IMR-90 (cell line): ENCODE results near the gene PYCR2.

ENCODE experiments used
- SMC3 ChIP-seq: fragments of 150-350 bp; IDR thresholded peaks from 2 replicates; pipeline ENCODE4 v1.6.1; 2016; ENCODE audit warnings: low read depth, mild to moderate bottlenecking, antibody characterized with exemption, low read length, moderate library complexity
- TF ChIP-seq, protein P1 (sequence below): conservative IDR thresholded peaks from 2 replicates; pipeline ENCODE4 v1.5.1; 2012; ENCODE audit warnings: mild to moderate bottlenecking, low read depth, low read length, improper control_type of control experiment

DNA sequence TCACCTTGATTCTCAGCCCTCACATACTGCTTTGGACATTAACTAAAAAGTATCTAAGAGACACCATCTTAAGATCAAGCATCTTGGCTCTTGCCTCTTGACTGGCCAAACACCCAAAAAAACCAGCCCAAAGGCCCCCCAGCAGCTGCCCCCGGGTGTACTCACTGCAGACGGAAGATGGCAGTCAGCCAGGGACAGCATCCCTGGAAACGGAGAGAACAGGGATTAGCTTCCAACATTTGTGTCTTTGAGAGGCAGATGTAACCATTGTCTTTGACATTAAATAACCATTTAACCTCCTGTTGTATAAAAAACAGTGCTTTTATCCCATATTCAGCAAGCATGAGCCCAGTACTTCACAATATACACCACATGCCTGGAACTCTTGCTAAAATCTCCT lies 53.1 kb downstream of the PYCR2 start:
- TF ChIP-seq, protein P1, sequence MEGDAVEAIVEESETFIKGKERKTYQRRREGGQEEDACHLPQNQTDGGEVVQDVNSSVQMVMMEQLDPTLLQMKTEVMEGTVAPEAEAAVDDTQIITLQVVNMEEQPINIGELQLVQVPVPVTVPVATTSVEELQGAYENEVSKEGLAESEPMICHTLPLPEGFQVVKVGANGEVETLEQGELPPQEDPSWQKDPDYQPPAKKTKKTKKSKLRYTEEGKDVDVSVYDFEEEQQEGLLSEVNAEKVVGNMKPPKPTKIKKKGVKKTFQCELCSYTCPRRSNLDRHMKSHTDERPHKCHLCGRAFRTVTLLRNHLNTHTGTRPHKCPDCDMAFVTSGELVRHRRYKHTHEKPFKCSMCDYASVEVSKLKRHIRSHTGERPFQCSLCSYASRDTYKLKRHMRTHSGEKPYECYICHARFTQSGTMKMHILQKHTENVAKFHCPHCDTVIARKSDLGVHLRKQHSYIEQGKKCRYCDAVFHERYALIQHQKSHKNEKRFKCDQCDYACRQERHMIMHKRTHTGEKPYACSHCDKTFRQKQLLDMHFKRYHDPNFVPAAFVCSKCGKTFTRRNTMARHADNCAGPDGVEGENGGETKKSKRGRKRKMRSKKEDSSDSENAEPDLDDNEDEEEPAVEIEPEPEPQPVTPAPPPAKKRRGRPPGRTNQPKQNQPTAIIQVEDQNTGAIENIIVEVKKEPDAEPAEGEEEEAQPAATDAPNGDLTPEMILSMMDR, result no peak
- no peak for TF ChIP-seq SMC3
